HFF-Myc (cell line): ENCODE results near the gene C9.
"Not testable (repeated sequence)": the region's sequence is repeated elsewhere in the genome, so short reads cannot be mapped to it uniquely, and the experiment has no call there.

Source experiments
- DNase-seq: peaks from one replicate; pipeline ENCODE4 v3.0.0-alpha.2; 2011; ENCODE audit warnings: low read depth; ENCODE audit errors: extremely low read depth
- H3K4me3 ChIP-seq: replicated peaks from 2 replicates; pipeline ENCODE4 v1.5.1; 2011; ENCODE audit warnings: low read depth, mild to moderate bottlenecking, control low read depth, low read length
- CTCF ChIP-seq: IDR thresholded peaks from 2 replicates; pipeline ENCODE4 v1.5.1; 2012; ENCODE audit warnings: mild to moderate bottlenecking, low read depth, low read length, control low read depth; ENCODE audit errors: missing control alignments

C9 gene

GRCh38 chr5:39333104-39333503, 31.2 kb downstream of the C9 start:
- no peak for DNase-seq
- no peak for TF ChIP-seq CTCF
- H3K4me3 ChIP-seq: no peak overlapping the region

- no peak overlapping the region for H3K4me3 ChIP-seq
- no peak for DNase-seq
- no peak for TF ChIP-seq CTCF
These were observed 32.4 kb downstream of the C9 start for GRCh38 chr5:39331861-39332381.

- H3K4me3 ChIP-seq: no peak overlapping the region
- no peak for DNase-seq
- TF ChIP-seq CTCF: no peak
These were observed 35.6 kb downstream of the C9 start for GRCh38 chr5:39328731-39329130.

- DNase-seq: no peak
- H3K4me3 ChIP-seq: no peak overlapping the region
- no peak for TF ChIP-seq CTCF
These were observed 40.8 kb downstream of the C9 start for GRCh38 chr5:39323542-39323941.

- H3K4me3 ChIP-seq: no peak overlapping the region
- no peak for TF ChIP-seq CTCF
- DNase-seq: no peak
These were observed 44.9 kb downstream of the C9 start for GRCh38 chr5:39319395-39319794.

- H3K4me3 ChIP-seq, DNase-seq: not testable (repeated sequence)
These were observed 47.8 kb downstream of the C9 start for GRCh38 chr5:39316464-39316863.

- H3K4me3 ChIP-seq: no peak overlapping the region
- no peak for DNase-seq
- TF ChIP-seq CTCF: no peak
These were observed 48.3 kb downstream of the C9 start for GRCh38 chr5:39315995-39316394.

GRCh38 chr5:39314591-39314990, 49.7 kb downstream of the C9 start:
- TF ChIP-seq CTCF: no peak
- H3K4me3 ChIP-seq: no peak overlapping the region
- DNase-seq: no peak
